Measurements from ENCODE around the gene UBE2O.

DNA sequence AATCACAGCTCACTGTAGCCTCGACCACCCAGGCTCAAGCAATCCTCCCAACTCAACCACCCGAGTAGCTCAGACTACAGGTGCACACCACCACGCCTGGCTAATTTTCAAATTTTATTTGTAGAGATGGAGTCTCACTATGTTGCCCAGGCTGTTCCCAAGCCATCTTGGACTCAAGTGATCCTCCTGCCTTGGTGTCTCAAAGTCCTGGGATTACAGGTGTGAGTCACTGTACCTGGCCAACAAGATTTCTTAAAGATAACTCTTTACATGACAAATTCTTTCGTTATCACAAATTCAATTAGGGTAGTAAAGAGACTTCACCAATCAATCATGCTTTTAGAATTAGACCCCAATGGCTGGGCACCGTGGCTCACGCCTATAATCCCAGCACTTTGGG is 111.7 kb downstream of the UBE2O start:
- TF ChIP-seq POLR2AphosphoS5 (IDR thresholded peaks at IDR 0.05; ENCODE audit: low read depth): no peak
- TF ChIP-seq EZH2 (IDR thresholded peaks at IDR 0.05; ENCODE audit: low read depth, unreplicated experiment): no peak
- TF ChIP-seq, protein P1, sequence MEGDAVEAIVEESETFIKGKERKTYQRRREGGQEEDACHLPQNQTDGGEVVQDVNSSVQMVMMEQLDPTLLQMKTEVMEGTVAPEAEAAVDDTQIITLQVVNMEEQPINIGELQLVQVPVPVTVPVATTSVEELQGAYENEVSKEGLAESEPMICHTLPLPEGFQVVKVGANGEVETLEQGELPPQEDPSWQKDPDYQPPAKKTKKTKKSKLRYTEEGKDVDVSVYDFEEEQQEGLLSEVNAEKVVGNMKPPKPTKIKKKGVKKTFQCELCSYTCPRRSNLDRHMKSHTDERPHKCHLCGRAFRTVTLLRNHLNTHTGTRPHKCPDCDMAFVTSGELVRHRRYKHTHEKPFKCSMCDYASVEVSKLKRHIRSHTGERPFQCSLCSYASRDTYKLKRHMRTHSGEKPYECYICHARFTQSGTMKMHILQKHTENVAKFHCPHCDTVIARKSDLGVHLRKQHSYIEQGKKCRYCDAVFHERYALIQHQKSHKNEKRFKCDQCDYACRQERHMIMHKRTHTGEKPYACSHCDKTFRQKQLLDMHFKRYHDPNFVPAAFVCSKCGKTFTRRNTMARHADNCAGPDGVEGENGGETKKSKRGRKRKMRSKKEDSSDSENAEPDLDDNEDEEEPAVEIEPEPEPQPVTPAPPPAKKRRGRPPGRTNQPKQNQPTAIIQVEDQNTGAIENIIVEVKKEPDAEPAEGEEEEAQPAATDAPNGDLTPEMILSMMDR (conservative IDR thresholded peaks at IDR 0.05; ENCODE audit: low read depth in 2 of 2): no peak
- no peak for TF ChIP-seq CREB1 (CRISPR knock-in tag; IDR thresholded peaks at IDR 0.05; ENCODE audit: low read depth)
- TF ChIP-seq, protein P2, sequence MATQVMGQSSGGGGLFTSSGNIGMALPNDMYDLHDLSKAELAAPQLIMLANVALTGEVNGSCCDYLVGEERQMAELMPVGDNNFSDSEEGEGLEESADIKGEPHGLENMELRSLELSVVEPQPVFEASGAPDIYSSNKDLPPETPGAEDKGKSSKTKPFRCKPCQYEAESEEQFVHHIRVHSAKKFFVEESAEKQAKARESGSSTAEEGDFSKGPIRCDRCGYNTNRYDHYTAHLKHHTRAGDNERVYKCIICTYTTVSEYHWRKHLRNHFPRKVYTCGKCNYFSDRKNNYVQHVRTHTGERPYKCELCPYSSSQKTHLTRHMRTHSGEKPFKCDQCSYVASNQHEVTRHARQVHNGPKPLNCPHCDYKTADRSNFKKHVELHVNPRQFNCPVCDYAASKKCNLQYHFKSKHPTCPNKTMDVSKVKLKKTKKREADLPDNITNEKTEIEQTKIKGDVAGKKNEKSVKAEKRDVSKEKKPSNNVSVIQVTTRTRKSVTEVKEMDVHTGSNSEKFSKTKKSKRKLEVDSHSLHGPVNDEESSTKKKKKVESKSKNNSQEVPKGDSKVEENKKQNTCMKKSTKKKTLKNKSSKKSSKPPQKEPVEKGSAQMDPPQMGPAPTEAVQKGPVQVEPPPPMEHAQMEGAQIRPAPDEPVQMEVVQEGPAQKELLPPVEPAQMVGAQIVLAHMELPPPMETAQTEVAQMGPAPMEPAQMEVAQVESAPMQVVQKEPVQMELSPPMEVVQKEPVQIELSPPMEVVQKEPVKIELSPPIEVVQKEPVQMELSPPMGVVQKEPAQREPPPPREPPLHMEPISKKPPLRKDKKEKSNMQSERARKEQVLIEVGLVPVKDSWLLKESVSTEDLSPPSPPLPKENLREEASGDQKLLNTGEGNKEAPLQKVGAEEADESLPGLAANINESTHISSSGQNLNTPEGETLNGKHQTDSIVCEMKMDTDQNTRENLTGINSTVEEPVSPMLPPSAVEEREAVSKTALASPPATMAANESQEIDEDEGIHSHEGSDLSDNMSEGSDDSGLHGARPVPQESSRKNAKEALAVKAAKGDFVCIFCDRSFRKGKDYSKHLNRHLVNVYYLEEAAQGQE (IDR thresholded peaks at IDR 0.05; ENCODE audit: unreplicated experiment): no peak
- no peak for TF ChIP-seq EZH2phosphoT487 (IDR thresholded peaks at IDR 0.05; ENCODE audit: unreplicated experiment)
- TF ChIP-seq ZNF331 (CRISPR knock-in tag; IDR thresholded peaks at IDR 0.05; ENCODE audit: low read depth): no peak
- TF ChIP-seq STAT1 (IDR thresholded peaks at IDR 0.05; ENCODE audit: unreplicated experiment): no peak
- TF ChIP-seq JUNB (IDR thresholded peaks at IDR 0.05; ENCODE audit: unreplicated experiment): no peak
- TF ChIP-seq, protein P3, sequence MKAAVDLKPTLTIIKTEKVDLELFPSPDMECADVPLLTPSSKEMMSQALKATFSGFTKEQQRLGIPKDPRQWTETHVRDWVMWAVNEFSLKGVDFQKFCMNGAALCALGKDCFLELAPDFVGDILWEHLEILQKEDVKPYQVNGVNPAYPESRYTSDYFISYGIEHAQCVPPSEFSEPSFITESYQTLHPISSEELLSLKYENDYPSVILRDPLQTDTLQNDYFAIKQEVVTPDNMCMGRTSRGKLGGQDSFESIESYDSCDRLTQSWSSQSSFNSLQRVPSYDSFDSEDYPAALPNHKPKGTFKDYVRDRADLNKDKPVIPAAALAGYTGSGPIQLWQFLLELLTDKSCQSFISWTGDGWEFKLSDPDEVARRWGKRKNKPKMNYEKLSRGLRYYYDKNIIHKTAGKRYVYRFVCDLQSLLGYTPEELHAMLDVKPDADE (IDR thresholded peaks at IDR 0.05): no peak
- no peak for TF ChIP-seq ZNF114 (CRISPR knock-in tag; IDR thresholded peaks at IDR 0.05)
- TF ChIP-seq NANOG (IDR thresholded peaks at IDR 0.05; ENCODE audit: borderline replicate concordance): no peak
- TF ChIP-seq, protein P4, sequence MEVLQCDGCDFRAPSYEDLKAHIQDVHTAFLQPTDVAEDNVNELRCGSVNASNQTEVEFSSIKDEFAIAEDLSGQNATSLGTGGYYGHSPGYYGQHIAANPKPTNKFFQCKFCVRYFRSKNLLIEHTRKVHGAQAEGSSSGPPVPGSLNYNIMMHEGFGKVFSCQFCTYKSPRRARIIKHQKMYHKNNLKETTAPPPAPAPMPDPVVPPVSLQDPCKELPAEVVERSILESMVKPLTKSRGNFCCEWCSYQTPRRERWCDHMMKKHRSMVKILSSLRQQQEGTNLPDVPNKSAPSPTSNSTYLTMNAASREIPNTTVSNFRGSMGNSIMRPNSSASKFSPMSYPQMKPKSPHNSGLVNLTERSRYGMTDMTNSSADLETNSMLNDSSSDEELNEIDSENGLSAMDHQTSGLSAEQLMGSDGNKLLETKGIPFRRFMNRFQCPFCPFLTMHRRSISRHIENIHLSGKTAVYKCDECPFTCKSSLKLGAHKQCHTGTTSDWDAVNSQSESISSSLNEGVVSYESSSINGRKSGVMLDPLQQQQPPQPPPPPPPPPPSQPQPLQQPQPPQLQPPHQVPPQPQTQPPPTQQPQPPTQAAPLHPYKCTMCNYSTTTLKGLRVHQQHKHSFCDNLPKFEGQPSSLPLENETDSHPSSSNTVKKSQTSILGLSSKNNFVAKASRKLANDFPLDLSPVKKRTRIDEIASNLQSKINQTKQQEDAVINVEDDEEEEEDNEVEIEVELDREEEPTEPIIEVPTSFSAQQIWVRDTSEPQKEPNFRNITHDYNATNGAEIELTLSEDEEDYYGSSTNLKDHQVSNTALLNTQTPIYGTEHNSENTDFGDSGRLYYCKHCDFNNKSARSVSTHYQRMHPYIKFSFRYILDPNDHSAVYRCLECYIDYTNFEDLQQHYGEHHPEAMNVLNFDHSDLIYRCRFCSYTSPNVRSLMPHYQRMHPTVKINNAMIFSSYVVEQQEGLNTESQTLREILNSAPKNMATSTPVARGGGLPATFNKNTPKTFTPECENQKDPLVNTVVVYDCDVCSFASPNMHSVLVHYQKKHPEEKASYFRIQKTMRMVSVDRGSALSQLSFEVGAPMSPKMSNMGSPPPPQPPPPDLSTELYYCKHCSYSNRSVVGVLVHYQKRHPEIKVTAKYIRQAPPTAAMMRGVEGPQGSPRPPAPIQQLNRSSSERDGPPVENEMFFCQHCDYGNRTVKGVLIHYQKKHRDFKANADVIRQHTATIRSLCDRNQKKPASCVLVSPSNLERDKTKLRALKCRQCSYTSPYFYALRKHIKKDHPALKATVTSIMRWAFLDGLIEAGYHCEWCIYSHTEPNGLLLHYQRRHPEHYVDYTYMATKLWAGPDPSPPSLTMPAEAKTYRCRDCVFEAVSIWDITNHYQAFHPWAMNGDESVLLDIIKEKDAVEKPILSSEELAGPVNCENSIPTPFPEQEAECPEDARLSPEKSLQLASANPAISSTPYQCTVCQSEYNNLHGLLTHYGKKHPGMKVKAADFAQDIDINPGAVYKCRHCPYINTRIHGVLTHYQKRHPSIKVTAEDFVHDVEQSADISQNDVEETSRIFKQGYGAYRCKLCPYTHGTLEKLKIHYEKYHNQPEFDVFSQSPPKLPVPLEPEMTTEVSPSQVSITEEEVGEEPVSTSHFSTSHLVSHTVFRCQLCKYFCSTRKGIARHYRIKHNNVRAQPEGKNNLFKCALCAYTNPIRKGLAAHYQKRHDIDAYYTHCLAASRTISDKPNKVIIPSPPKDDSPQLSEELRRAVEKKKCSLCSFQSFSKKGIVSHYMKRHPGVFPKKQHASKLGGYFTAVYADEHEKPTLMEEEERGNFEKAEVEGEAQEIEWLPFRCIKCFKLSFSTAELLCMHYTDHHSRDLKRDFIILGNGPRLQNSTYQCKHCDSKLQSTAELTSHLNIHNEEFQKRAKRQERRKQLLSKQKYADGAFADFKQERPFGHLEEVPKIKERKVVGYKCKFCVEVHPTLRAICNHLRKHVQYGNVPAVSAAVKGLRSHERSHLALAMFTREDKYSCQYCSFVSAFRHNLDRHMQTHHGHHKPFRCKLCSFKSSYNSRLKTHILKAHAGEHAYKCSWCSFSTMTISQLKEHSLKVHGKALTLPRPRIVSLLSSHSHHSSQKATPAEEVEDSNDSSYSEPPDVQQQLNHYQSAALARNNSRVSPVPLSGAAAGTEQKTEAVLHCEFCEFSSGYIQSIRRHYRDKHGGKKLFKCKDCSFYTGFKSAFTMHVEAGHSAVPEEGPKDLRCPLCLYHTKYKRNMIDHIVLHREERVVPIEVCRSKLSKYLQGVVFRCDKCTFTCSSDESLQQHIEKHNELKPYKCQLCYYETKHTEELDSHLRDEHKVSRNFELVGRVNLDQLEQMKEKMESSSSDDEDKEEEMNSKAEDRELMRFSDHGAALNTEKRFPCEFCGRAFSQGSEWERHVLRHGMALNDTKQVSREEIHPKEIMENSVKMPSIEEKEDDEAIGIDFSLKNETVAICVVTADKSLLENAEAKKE (CRISPR knock-in tag; IDR thresholded peaks at IDR 0.05): no peak

All from GM23338 (cell line).